WERI-Rb-1 (cell line): ENCODE measurements around the gene DUSP22.

Experiments used
- DNase-seq: peaks from one replicate; pipeline ENCODE4 v3.0.0-alpha.2; 2020
- H3K27ac ChIP-seq: fragments of 250-450 bp; sonication (Bioruptor Pico); 2 replicates; pipeline ENCODE4 v1.5.1; 2020; ENCODE audit warnings: mild to moderate bottlenecking, moderate library complexity
- H3K27me3 ChIP-seq: fragments of 250-450 bp; sonication (Bioruptor Pico); 2 replicates; pipeline ENCODE4 v1.5.1; 2021; ENCODE audit warnings: mild to moderate bottlenecking, low read depth, moderate library complexity; ENCODE audit not compliant: insufficient read depth, severe bottlenecking
- H3K36me3 ChIP-seq: fragments of 250-450 bp; sonication (Bioruptor Pico); 2 replicates; pipeline ENCODE4 v1.5.1; 2020; ENCODE audit warnings: mild to moderate bottlenecking, moderate library complexity
- H3K4me3 ChIP-seq: 2 replicates; pipeline ENCODE4 v1.5.1; 2011; ENCODE audit warnings: low read depth, mild to moderate bottlenecking, control low read depth, low read length
- H3K9me3 ChIP-seq: fragments of 250-450 bp; sonication (Bioruptor Pico); 2 replicates; pipeline ENCODE4 v1.5.1; 2021; ENCODE audit warnings: mild to moderate bottlenecking, moderate library complexity; ENCODE audit not compliant: severe bottlenecking
- CTCF ChIP-seq: IDR thresholded peaks from 2 replicates; pipeline ENCODE4 v1.5.1; 2011; ENCODE audit warnings: low read depth, mild to moderate bottlenecking, control low read depth, inconsistent platforms, low read length

DUSP22 gene

GRCh38 chr6:344816-345340 is 52.6 kb downstream of the DUSP22 start:
- Histone ChIP-seq H3K36me3 (peaks cover 10% of the 10 kb centered on the region), H3K27me3 (peaks cover 37% of the 10 kb centered on the region), H3K9me3 (no peaks in the 10 kb centered on the region), H3K27ac (no peak overlapping the region), H3K4me3 (no peak overlapping the region)
- DNase-seq, result no peak
- TF ChIP-seq CTCF, result no peak

DNA sequence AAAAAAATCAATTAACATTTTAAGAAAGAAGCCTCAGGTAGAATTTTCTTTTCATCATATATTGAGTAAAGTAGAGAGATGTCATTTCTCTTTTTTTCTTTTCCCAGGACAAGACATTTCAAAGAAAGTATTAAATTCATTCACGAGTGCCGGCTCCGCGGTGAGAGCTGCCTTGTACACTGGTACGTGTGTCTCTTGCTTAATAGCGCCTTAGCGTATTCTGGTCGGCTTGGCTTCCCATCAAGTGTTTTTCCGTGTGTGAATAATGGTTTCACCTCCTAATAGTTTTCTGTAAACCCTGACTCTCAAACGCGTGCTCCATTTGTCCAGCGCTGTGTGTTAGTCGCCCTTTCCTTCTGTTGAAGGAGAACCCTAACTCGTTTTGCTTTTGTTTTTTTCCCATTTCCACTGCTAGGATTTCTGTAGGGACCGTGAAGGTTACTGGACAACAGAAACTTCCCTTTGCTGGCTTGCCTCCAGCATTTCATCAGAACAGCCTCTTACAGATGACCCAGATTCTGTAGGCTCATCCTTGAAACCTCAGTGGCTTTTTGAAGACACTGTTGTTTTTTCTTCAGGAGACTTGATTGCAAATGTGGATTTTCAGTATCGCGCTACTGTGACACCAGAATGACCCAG is 53.6 kb downstream of the DUSP22 start:
- TF ChIP-seq CTCF, result no peak
- Histone ChIP-seq H3K36me3 (peaks cover 10% of the 10 kb centered on the region), H3K27ac (no peak overlapping the region), H3K27me3 (peaks cover 38% of the 10 kb centered on the region), H3K4me3 (no peak overlapping the region), H3K9me3 (no peaks in the 10 kb centered on the region)
- DNase-seq, result no peak

- no peak for TF ChIP-seq CTCF
- H3K27me3 ChIP-seq, result peaks cover 35% of the 10 kb centered on the region
- DNase-seq, result no peak
- H3K36me3 ChIP-seq, result peaks cover 10% of the 10 kb centered on the region
- no peak overlapping the region for H3K27ac ChIP-seq
- H3K4me3 ChIP-seq, result no peak overlapping the region
- no peaks in the 10 kb centered on the region for H3K9me3 ChIP-seq
These were observed 54.2 kb downstream of the DUSP22 start for GRCh38 chr6:346386-347030.

GRCh38 chr6:347232-347631 is 54.9 kb downstream of the DUSP22 start:
- H3K27me3 ChIP-seq, result peaks cover 32% of the 10 kb centered on the region
- no peak overlapping the region for H3K4me3 ChIP-seq
- no peak for DNase-seq
- H3K36me3 ChIP-seq, result peaks cover 10% of the 10 kb centered on the region
- TF ChIP-seq CTCF, result no peak
- H3K27ac ChIP-seq, result no peak overlapping the region
- no peaks in the 10 kb centered on the region for H3K9me3 ChIP-seq

GRCh38 chr6:347951-348859 is 55.9 kb downstream of the DUSP22 start:
- Histone ChIP-seq H3K9me3 (no peaks in the 10 kb centered on the region), H3K4me3 (no peak overlapping the region), H3K36me3 (peaks cover 10% of the 10 kb centered on the region), H3K27me3 (peaks cover 29% of the 10 kb centered on the region), H3K27ac (no peak overlapping the region)
- no peak for TF ChIP-seq CTCF
- DNase-seq, result no peak
